BJ (cell line): ENCODE data around the gene FOXD2. TPM values are rescaled to one million over a fixed set of nuclear protein-coding genes. Genes with fewer than 3 reads are reported as not detected.

Source experiments
- CTCF ChIA-PET: fragments of 350-600 bp; formaldehyde crosslinking; extraction: SDS; loops from one replicate; lab custom pipeline; 2021; ENCODE audit warnings: antibody characterized with exemption, inconsistent platforms; lab: Yijun Ruan, JAX
- POLR2A ChIA-PET: fragments of 300-600 bp; sonication (Branson Sonifier 250); formaldehyde crosslinking; extraction: SDS; loops from one replicate; lab custom pipeline; 2021; ENCODE audit warnings: antibody characterized with exemption; lab: Charles Lee
- DNase-seq: peaks from one replicate; pipeline ENCODE4 v3.0.0-alpha.2; 2011; ENCODE audit warnings: low read depth
- H3K27me3 ChIP-seq: 2 replicates; pipeline ENCODE4 v1.6.0; 2011; ENCODE audit warnings: low read length; ENCODE audit not compliant: control insufficient read depth, insufficient read depth
- H3K36me3 ChIP-seq: 2 replicates; pipeline ENCODE4 v1.5.1; 2011; ENCODE audit warnings: low read length; ENCODE audit not compliant: control insufficient read depth, insufficient read depth
- H3K4me3 ChIP-seq: 2 replicates; pipeline ENCODE4 v1.5.1; 2011; ENCODE audit warnings: low read depth, mild to moderate bottlenecking, control low read depth, low read length
- CTCF ChIP-seq: IDR thresholded peaks from 2 replicates; pipeline ENCODE4 v1.5.1; 2011; ENCODE audit warnings: low read depth, mild to moderate bottlenecking, control low read depth, inconsistent platforms, low read length, moderate library complexity; ENCODE audit not compliant: insufficient read depth
- polyA plus RNA-seq: library from polyadenylated mRNA; depleted of rRNA; stranded (reverse); fragments of >200 nt; gene quantifications from 2 replicates; pipeline ENCODE4 v1.2.3, GENCODE V29; 2011; rRNA removed

FOXD2 gene
- polyA plus RNA-seq, 1 experiment, result 0.09 TPM

DNA sequence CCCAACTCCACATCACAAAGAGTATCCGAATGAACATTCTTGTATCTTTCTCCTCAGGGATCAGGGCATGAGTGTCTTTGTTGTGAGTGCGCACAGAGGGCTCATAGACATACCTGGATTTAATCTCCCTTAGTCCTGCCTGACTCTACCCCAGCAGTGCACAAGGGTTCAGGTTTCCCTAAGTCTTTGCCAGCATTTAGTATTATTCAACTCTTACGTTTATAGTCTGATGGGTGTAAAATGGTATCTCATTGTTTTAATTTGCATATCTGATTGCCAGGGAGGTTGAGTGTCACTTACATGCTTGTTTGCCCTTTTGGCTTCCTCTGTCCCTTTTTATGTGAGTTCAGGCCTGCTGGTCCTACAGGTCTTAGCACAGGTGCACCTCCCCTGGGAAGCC is 49.5 kb downstream of the FOXD2 start:
- no peaks in the 10 kb centered on the region; the same call in none of the 2 replicates for H3K27me3 ChIP-seq
- CTCF ChIA-PET, result no interaction called here
- no peak overlapping the region for H3K4me3 ChIP-seq
- no peak for TF ChIP-seq CTCF
- no peak for DNase-seq
- H3K36me3 ChIP-seq, result no peaks in the 10 kb centered on the region
- POLR2A ChIA-PET, result no interaction called here

- ChIA-PET POLR2A (no interaction called here), CTCF (interaction anchor here (1.4 kb wide), 1 partner anchor 238 kb away, joined by 4 read pairs; no protein-coding TSS in a partner anchor)
- TF ChIP-seq CTCF, result no peak
- Histone ChIP-seq H3K36me3 (no peaks in the 10 kb centered on the region), H3K4me3 (no peak overlapping the region), H3K27me3 (no peaks in the 10 kb centered on the region; the same call in none of the 2 replicates)
- DNase-seq, result no peak
These were observed 50.1 kb downstream of the FOXD2 start for GRCh38 chr1:47487850-47488450.

Other genes with a start within 250 kb of the FOXD2 start
- not detected in 2 replicates for gene PDZK1IP1, start 248.0 kb upstream of the FOXD2 start, polyA plus RNA-seq
- not detected in 2 replicates for gene TAL1, start 205.8 kb upstream of the FOXD2 start, polyA plus RNA-seq
- gene STIL, start 123.9 kb upstream of the FOXD2 start, polyA plus RNA-seq, result 6.3 and 10.0 TPM in 2 replicates
- 22.5 and 58.1 TPM in 2 replicates for gene CMPK1, start 104.3 kb upstream of the FOXD2 start, polyA plus RNA-seq
- 0.04 TPM in 1 of 2 replicates, not detected in the other for gene FOXE3, start 21.8 kb upstream of the FOXD2 start, polyA plus RNA-seq